ENCODE results near the gene CHRNA9.

CHRNA9 gene

GRCh38 chr4:40308528-40309122 lies 26.5 kb upstream of the CHRNA9 start:
- no peak for DNase-seq (ENCODE audit: low read depth, low spot score)

GRCh38 chr4:40309250-40309774 lies 25.8 kb upstream of the CHRNA9 start:
- DNase-seq (ENCODE audit: low read depth, low spot score): peak; percentile 75

DNA sequence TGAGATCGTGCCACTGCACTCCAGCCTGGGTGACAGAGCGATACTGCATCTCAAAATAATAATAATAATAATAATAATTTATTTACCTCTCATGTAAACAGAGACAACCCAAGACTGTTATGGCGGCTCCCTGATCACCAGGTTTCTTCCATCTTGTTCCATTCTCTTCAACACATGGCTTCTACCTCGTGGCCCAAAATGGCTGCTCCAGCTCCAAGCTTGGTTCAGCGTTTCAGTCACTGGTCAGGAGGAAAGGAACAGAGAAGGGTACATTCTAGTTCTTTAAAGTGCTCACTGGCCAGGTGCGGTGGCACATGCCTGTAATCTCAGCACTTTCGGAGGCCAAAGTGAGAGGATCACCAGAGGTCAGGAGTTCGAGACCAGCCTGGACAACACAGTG lies 24.9 kb upstream of the CHRNA9 start:
- no peak for DNase-seq (ENCODE audit: low read depth, low spot score)

GRCh38 chr4:40311811-40312346 lies 23.3 kb upstream of the CHRNA9 start:
- no peak for DNase-seq (ENCODE audit: low read depth, low spot score)

DNA sequence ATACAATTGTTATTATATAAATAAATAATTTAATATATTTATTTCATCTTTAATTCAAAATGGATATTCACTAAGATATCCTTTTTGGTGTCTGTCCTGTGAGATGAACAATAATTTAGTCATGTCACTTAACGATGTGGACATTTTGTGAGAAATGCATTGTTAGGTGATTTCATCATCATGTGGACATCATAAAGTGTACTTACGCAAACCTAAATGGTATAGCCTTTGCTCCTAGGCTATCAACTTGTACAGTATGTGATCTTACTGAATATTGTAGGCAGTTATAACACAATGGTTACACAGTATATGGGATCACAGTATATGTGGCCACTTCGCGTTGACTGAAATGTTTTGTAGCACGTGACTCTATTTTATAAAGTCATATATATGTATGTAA lies 20.2 kb upstream of the CHRNA9 start:
- no peak for DNase-seq (ENCODE audit: low read depth, low spot score)

DNA sequence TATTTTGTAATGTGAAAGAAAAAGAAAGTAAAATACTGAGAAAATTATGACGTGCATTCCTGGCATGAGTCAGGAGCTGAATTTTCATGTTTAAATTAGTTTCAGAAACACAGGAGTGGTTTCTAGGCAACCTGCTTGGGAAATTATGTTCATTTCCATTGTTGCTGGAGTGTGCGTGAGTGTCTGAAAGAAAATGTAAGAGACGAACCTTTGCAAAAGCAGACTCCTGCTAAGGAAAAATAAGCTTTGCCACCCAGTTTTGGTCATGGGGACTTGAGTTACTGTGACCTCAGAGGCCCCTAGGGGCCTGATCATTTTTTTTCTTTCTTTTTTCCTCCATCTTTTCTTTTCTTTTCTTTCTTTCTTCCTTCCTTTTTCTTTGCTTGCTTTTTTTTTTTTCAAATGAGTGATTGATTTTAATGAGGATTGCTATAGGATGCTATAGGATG lies 18.8 kb upstream of the CHRNA9 start:
- DNase-seq (ENCODE audit: low read depth, low spot score): peak; percentile 43

GRCh38 chr4:40316782-40317635 lies 18.1 kb upstream of the CHRNA9 start:
- peak; percentile 72 for DNase-seq (ENCODE audit: low read depth, low spot score)

GRCh38 chr4:40317916-40318658 lies 17.0 kb upstream of the CHRNA9 start:
- DNase-seq (ENCODE audit: low read depth, low spot score): no peak

GRCh38 chr4:40321574-40322275 lies 13.4 kb upstream of the CHRNA9 start:
- no peak for DNase-seq (ENCODE audit: low read depth, low spot score)

DNA sequence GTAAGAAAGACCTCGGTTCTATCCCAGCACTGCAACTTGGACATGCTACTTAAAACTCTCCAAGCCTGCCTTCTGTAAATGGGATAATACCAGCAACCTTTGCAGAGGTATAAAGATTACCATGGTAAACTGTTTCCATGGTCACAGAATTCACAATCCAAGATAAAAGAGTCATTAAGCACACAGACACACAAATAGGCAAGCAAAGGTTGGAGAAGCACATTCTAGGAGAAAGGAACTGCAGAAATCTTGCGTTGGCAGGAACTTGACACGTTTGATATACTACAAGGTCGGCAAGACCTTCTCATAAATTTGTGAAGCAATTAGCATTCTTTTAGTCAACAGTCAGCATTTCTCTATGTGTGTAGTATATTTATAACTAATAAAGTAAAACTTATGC lies 12.3 kb upstream of the CHRNA9 start:
- no peak for DNase-seq (ENCODE audit: low read depth, low spot score)

DNA sequence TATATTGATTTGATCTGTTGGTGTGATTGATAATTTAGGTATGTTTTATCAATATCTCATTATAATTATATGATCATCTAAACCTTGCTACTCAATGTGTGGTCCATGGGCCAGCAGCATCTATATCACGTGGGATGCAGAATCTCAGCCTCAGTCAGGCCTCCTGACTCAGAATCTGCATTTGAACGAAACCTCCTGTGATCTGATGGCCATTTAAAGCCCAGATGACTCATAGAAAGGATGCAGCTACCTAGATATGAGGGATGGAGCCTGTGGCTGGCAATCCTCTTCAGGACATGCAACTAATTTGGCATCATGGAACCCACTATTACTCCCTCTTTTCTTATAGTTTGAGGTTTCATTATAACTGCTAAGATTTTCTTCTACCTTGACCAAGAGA lies 11.3 kb upstream of the CHRNA9 start:
- no peak for DNase-seq (ENCODE audit: low read depth, low spot score)

DNA sequence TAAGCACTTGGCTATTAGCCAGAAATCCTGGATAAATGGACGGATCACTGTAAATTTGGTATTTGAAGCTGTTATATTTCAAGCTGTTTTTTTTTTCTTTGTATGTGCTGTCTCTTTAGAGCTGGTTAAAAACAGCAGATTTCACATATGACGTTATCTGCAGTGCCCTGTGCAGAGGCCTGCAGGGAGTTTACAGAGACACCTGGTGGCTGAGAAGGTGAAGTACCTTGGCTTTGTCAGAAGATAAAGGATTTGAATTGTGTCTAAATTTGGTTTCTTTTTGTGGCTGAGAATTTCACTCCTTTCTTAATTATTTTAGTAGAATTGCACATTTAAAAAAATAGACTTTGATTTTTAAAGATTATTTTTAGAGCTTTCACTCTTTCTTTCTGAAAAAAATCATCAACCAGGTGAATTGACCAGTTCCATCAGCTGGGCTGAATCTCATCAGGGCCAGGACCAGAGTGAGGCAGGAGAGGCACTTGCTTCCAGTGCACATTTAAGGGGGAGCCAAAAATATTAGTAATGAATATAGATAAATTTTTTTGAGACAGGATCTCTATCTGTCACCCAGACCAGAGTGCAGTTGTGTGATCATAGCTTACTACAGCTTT lies 9.6 kb upstream of the CHRNA9 start:
- peak; percentile 36 for DNase-seq (ENCODE audit: low read depth, low spot score)

GRCh38 chr4:40327340-40327739 lies 7.8 kb upstream of the CHRNA9 start:
- no peak for DNase-seq (ENCODE audit: low read depth, low spot score)

- no peak for DNase-seq (ENCODE audit: low read depth, low spot score)
Observed at GRCh38 chr4:40328383-40328782, 6.8 kb upstream of the CHRNA9 start.

DNA sequence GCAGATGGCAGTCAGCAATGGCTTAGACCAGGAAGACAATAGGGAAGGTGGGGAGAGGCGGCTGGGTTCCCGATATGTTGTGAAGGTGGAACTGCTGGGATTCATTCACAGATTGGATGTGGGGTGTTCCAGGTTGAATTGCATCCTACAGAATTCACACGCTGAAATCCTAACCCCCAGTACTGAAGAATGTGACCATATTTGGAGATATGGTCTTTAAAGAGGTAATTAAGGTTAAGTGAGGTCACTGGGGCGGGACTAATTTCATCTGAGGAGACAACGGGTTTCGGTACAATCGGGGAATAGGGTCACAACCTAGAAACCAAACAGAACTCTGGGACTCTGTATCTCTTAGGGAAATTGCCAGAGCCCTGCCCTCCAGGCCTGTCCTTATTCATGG lies 5.3 kb upstream of the CHRNA9 start:
- DNase-seq (ENCODE audit: low read depth, low spot score): no peak

GRCh38 chr4:40330536-40330935 lies 4.6 kb upstream of the CHRNA9 start:
- no peak for DNase-seq (ENCODE audit: low read depth, low spot score)

DNA sequence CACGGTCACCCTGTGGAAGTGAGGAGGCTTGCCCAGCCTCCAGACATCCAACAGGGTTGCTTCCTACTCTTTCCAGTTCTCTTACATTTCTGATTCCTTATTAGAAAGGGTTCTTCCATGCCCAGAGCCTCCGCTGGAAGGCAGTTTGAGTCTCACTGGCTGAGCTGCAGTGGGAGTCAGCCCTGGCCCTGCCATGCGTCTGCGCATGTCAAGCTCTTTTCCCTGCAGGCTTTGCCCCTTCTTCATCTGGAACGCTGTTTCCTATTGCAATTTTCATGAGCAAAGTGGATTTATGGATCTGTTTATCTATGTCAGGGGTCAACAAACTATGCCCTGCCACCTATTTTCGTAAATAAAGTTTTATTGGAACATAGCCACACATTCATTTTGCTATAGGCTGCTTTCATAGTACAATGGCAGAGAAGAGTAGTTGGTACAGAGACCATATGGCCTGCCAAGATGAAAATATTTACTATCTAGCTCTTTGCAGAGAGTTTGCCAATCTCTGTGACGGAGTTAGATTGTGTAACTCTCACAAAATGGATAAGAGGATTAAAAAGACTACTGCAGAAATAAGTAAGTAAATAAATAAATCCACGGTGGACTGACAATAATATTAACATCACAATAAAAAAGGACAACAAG lies 3.9 kb upstream of the CHRNA9 start:
- DNase-seq (ENCODE audit: low read depth, low spot score): no peak

DNA sequence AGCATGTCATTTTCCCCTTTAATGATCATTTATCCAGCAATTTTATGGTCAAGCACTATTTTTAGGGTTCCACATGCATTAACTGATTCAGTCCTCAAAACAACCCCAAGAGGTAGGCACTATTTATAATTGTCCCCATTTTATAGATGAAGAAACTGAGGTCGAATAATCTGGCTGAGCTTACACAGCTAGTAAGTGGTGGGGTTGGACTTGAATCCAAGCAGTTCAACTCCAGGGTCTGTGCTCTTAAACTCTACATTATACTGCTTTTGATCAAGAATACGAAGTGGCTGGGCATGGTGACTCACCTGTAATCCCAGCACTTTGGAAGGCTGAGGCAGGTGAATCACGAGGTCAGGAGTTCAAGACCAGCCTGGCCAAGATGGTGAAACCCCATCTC lies 3.2 kb upstream of the CHRNA9 start:
- no peak for DNase-seq (ENCODE audit: low read depth, low spot score)

- DNase-seq (ENCODE audit: low read depth, low spot score): no peak
Observed at GRCh38 chr4:40333921-40334352, 1.2 kb upstream of the CHRNA9 start.

DNA sequence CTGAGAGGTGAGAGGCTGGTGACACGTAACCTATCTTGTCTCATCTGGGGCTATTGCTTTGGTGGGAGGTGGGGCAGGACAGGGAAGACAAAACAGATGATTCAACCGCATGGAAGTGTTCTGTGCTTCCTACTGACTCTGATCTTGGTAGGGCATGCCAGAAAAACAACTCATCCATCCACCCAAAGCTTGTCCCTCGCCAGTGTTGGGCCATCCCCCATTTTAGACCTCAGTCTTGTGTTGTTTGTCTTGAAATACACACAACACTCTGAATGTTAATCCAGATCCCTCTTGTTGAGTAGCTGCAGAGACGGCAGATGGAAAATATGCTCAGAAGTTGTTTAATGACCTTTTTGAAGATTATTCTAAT lies 377 bp downstream of the CHRNA9 start:
- no peak for DNase-seq (ENCODE audit: low read depth, low spot score)

Measured in smooth muscle cell of the brain vasculature (primary cell).